HG03378 (cell line): Measurements from ENCODE around the gene DAW1.
A peak's percentile ranks its signal among the peaks of the same experiment; 100 is the strongest.
"Not testable (repeated sequence)": the region's sequence is repeated elsewhere in the genome, so short reads cannot be mapped to it uniquely, and the experiment has no call there.

Source experiments
- ATAC-seq: cut with Tn5 transposase; IDR thresholded peaks from one replicate; pipeline ENCODE4 v1.9.1; 2021; ENCODE audit warnings: mild to moderate bottlenecking, moderate library complexity; ENCODE audit not compliant: unreplicated experiment

DAW1 gene

GRCh38 chr2:227908266-227909054, 37.0 kb downstream of the DAW1 start:
- ATAC-seq: no peak

- no peak for ATAC-seq
These were observed 42.9 kb downstream of the DAW1 start for GRCh38 chr2:227914362-227914761.

- no peak for ATAC-seq
These were observed 50.2 kb downstream of the DAW1 start for GRCh38 chr2:227921648-227922047.

GRCh38 chr2:227932001-227932400, 60.6 kb downstream of the DAW1 start:
- no peak for ATAC-seq

- ATAC-seq: no peak
These were observed 61.0 kb downstream of the DAW1 start for GRCh38 chr2:227932403-227932802.

- no peak for ATAC-seq
These were observed 62.5 kb downstream of the DAW1 start for GRCh38 chr2:227933884-227934283.

- not testable (repeated sequence) for ATAC-seq
These were observed 64.8 kb downstream of the DAW1 start for GRCh38 chr2:227936249-227936648.

GRCh38 chr2:227939271-227940027, 68.0 kb downstream of the DAW1 start:
- no peak for ATAC-seq

GRCh38 chr2:227942021-227942420, 70.6 kb downstream of the DAW1 start:
- peak; percentile 67 for ATAC-seq

GRCh38 chr2:227942965-227943364, 71.5 kb downstream of the DAW1 start:
- no peak for ATAC-seq

GRCh38 chr2:227960317-227960716, 88.9 kb downstream of the DAW1 start:
- no peak for ATAC-seq

GRCh38 chr2:227971619-227972230, 100.3 kb downstream of the DAW1 start:
- ATAC-seq: no peak

GRCh38 chr2:227973241-227973640, 101.8 kb downstream of the DAW1 start:
- ATAC-seq: no peak
